Liver (tissue), 3 donors: Measurements from ENCODE around the gene SLC27A6.
"Not testable (repeated sequence)": the region's sequence is repeated elsewhere in the genome, so short reads cannot be mapped to it uniquely, and the experiment has no call there.

Experiments
- ATF3 ChIP-seq: IDR thresholded peaks from 2 replicates; pipeline ENCODE4 v1.6.1; 2016; ENCODE audit warnings: antibody characterized with exemption
- GABPA ChIP-seq, 2 donors: IDR thresholded peaks in 1 of 2; conservative IDR thresholded peaks in 1 of 2; 2 replicates each; pipeline ENCODE4 v1.6.1; 2016; ENCODE audit warnings: antibody characterized with exemption in 2 of 2, mild to moderate bottlenecking in 1 of 2, moderate library complexity in 1 of 2
- RAD21 ChIP-seq, 2 donors: IDR thresholded peaks; 2 replicates each; pipeline ENCODE4 v1.6.1; 2016; ENCODE audit warnings: antibody characterized with exemption in 2 of 2, mild to moderate bottlenecking in 2 of 2
- SP1 ChIP-seq: IDR thresholded peaks from 2 replicates; pipeline ENCODE4 v1.6.1; 2018; ENCODE audit warnings: antibody characterized with exemption, mild to moderate bottlenecking
- TAF1 ChIP-seq: conservative IDR thresholded peaks from 2 replicates; pipeline ENCODE4 v1.6.1; 2016; ENCODE audit warnings: antibody characterized with exemption, mild to moderate bottlenecking
- TF ChIP-seq, protein P1 (sequence below): fragments of 150-350 bp; IDR thresholded peaks from 2 replicates; pipeline ENCODE4 v1.5.1; 2017; ENCODE audit warnings: improper control_type of control experiment, low read depth, low read length; ENCODE audit not compliant: missing input control
- TF ChIP-seq, protein P2 (sequence below): IDR thresholded peaks from 2 replicates; pipeline ENCODE4 v1.6.1; 2016; ENCODE audit warnings: antibody characterized with exemption
- TF ChIP-seq, protein P3 (sequence below): IDR thresholded peaks from 2 replicates; pipeline ENCODE4 v1.6.1; 2016; ENCODE audit warnings: antibody characterized with exemption
- TF ChIP-seq, protein P4 (sequence below): IDR thresholded peaks from 2 replicates; pipeline ENCODE4 v1.6.1; 2016; ENCODE audit warnings: antibody characterized with exemption, mild to moderate bottlenecking
- donor health status: healthy.
- donor health status: healthy.

DNA sequence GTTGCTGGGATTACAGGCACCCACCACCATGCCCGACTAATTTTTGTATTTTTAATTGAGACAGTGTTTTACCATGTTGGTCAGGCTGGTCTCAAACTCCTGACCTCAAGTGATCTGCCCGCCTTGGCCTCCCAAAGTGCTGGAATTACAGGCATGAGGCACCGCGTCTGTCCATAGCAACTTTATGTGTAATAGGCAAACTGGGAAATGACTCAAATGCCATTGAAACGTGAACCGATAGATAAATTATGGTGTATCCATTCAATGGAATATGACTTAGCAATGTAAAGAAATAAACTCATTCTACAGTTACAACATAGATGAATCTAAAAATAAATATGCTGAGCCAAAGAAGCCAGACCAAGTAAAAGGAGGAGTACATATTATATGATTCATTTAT is 14.0 kb upstream of the SLC27A6 start:
- TF ChIP-seq, protein P1, sequence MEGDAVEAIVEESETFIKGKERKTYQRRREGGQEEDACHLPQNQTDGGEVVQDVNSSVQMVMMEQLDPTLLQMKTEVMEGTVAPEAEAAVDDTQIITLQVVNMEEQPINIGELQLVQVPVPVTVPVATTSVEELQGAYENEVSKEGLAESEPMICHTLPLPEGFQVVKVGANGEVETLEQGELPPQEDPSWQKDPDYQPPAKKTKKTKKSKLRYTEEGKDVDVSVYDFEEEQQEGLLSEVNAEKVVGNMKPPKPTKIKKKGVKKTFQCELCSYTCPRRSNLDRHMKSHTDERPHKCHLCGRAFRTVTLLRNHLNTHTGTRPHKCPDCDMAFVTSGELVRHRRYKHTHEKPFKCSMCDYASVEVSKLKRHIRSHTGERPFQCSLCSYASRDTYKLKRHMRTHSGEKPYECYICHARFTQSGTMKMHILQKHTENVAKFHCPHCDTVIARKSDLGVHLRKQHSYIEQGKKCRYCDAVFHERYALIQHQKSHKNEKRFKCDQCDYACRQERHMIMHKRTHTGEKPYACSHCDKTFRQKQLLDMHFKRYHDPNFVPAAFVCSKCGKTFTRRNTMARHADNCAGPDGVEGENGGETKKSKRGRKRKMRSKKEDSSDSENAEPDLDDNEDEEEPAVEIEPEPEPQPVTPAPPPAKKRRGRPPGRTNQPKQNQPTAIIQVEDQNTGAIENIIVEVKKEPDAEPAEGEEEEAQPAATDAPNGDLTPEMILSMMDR: not testable (repeated sequence)
- TF ChIP-seq TAF1; GABPA (IDR thresholded peaks at IDR 0.05 in 1 of 2, conservative IDR thresholded peaks at IDR 0.05 in 1 of 2); ATF3; RAD21 (IDR thresholded peaks at IDR 0.05); SP1: not testable (repeated sequence)
- TF ChIP-seq, protein P2, sequence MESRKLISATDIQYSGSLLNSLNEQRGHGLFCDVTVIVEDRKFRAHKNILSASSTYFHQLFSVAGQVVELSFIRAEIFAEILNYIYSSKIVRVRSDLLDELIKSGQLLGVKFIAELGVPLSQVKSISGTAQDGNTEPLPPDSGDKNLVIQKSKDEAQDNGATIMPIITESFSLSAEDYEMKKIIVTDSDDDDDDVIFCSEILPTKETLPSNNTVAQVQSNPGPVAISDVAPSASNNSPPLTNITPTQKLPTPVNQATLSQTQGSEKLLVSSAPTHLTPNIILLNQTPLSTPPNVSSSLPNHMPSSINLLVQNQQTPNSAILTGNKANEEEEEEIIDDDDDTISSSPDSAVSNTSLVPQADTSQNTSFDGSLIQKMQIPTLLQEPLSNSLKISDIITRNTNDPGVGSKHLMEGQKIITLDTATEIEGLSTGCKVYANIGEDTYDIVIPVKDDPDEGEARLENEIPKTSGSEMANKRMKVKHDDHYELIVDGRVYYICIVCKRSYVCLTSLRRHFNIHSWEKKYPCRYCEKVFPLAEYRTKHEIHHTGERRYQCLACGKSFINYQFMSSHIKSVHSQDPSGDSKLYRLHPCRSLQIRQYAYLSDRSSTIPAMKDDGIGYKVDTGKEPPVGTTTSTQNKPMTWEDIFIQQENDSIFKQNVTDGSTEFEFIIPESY: not testable (repeated sequence)
- TF ChIP-seq, protein P3, sequence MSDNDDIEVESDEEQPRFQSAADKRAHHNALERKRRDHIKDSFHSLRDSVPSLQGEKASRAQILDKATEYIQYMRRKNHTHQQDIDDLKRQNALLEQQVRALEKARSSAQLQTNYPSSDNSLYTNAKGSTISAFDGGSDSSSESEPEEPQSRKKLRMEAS: not testable (repeated sequence)
- TF ChIP-seq, protein P4, sequence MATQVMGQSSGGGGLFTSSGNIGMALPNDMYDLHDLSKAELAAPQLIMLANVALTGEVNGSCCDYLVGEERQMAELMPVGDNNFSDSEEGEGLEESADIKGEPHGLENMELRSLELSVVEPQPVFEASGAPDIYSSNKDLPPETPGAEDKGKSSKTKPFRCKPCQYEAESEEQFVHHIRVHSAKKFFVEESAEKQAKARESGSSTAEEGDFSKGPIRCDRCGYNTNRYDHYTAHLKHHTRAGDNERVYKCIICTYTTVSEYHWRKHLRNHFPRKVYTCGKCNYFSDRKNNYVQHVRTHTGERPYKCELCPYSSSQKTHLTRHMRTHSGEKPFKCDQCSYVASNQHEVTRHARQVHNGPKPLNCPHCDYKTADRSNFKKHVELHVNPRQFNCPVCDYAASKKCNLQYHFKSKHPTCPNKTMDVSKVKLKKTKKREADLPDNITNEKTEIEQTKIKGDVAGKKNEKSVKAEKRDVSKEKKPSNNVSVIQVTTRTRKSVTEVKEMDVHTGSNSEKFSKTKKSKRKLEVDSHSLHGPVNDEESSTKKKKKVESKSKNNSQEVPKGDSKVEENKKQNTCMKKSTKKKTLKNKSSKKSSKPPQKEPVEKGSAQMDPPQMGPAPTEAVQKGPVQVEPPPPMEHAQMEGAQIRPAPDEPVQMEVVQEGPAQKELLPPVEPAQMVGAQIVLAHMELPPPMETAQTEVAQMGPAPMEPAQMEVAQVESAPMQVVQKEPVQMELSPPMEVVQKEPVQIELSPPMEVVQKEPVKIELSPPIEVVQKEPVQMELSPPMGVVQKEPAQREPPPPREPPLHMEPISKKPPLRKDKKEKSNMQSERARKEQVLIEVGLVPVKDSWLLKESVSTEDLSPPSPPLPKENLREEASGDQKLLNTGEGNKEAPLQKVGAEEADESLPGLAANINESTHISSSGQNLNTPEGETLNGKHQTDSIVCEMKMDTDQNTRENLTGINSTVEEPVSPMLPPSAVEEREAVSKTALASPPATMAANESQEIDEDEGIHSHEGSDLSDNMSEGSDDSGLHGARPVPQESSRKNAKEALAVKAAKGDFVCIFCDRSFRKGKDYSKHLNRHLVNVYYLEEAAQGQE: not testable (repeated sequence)
